Renal cortex interstitium (tissue), 15 donors: ENCODE measurements around the gene SMG5. TPM values are rescaled to one million over a fixed set of nuclear protein-coding genes. Genes with fewer than 3 reads are reported as not detected.
"Not testable (repeated sequence)": the region's sequence is repeated elsewhere in the genome, so short reads cannot be mapped to it uniquely, and the experiment has no call there.

Source experiments
- DNase-seq, 11 donors: peaks; one replicate each; pipeline ENCODE4 v3.0.0-alpha.2; 2013; ENCODE audit warnings: low read depth in 9 of 11, low spot score in 4 of 11; ENCODE audit errors: extremely low read depth in 1 of 11
- long read RNA-seq, 16 experiments: transcript quantifications; one replicate each; lab custom pipeline, GENCODE V29; 2026
- polyA plus RNA-seq, 3 donors: library from polyadenylated mRNA; unstranded; fragments of 120-200 nt; gene quantifications; one replicate each; pipeline ENCODE4 v1.2.1, GENCODE V29; 2013; ENCODE audit not compliant: insufficient read length in 3 of 3

Gene SMG5
- polyA plus RNA-seq, result 10 to 100 TPM; 53.7 to 67.6 (median 66.5) TPM
- long read RNA-seq, donor 1, partial matches to known transcripts, result 0 of 1 reads
- long read RNA-seq, donor 1, other reads (novel, unspliced or antisense), result 0 of 1 reads
- long read RNA-seq, donor 2, full-length matches to known transcripts, result 4 of 4 reads
- long read RNA-seq, donor 2, partial matches to known transcripts, result 0 of 4 reads
- long read RNA-seq, donor 2, other reads (novel, unspliced or antisense), result 0 of 4 reads
- long read RNA-seq, donor 3, full-length matches to known transcripts, result 5 of 10 reads
- long read RNA-seq, donor 3, partial matches to known transcripts, result 5 of 10 reads
- long read RNA-seq, donor 3, other reads (novel, unspliced or antisense), result 0 of 10 reads
- long read RNA-seq, donor 4, partial matches to known transcripts, result 0 of 2 reads
- long read RNA-seq, donor 4, other reads (novel, unspliced or antisense), result 0 of 2 reads
- long read RNA-seq, donor 5, result 0 reads
- long read RNA-seq, donor 6, full-length matches to known transcripts, result 3 of 3 reads
- long read RNA-seq, donor 6, partial matches to known transcripts, result 0 of 3 reads
- long read RNA-seq, donor 6, other reads (novel, unspliced or antisense), result 0 of 3 reads
- long read RNA-seq, donor 7, full-length matches to known transcripts, result 3 of 3 reads
- long read RNA-seq, donor 7, partial matches to known transcripts, result 0 of 3 reads
- long read RNA-seq, donor 7, other reads (novel, unspliced or antisense), result 0 of 3 reads
- long read RNA-seq, donor 8, full-length matches to known transcripts, result 5 of 10 reads
- long read RNA-seq, donor 8, partial matches to known transcripts, result 5 of 10 reads
- long read RNA-seq, donor 8, other reads (novel, unspliced or antisense), result 0 of 10 reads
- long read RNA-seq, donor 9, full-length matches to known transcripts, result 4 of 4 reads
- long read RNA-seq, donor 9, partial matches to known transcripts, result 0 of 4 reads
- long read RNA-seq, donor 9, other reads (novel, unspliced or antisense), result 0 of 4 reads
- long read RNA-seq, donor 10, full-length matches to known transcripts, result 4 of 4 reads
- long read RNA-seq, donor 10, partial matches to known transcripts, result 0 of 4 reads
- long read RNA-seq, donor 10, other reads (novel, unspliced or antisense), result 0 of 4 reads
- long read RNA-seq, donor 11, full-length matches to known transcripts, result 5 of 5 reads
- long read RNA-seq, donor 11, partial matches to known transcripts, result 0 of 5 reads
- long read RNA-seq, donor 11, other reads (novel, unspliced or antisense), result 0 of 5 reads
- long read RNA-seq, donor 12, full-length matches to known transcripts, result 4 of 4 reads
- long read RNA-seq, donor 12, partial matches to known transcripts, result 0 of 4 reads
- long read RNA-seq, donor 12, other reads (novel, unspliced or antisense), result 0 of 4 reads
- long read RNA-seq, donor 13, full-length matches to known transcripts, result 5 of 11 reads
- long read RNA-seq, donor 13, partial matches to known transcripts, result 6 of 11 reads
- long read RNA-seq, donor 13, other reads (novel, unspliced or antisense), result 0 of 11 reads
- long read RNA-seq, donor 14, full-length matches to known transcripts, result 3 of 3 reads
- long read RNA-seq, donor 14, partial matches to known transcripts, result 0 of 3 reads
- long read RNA-seq, donor 14, other reads (novel, unspliced or antisense), result 0 of 3 reads
- long read RNA-seq, donor 15, full-length matches to known transcripts, result 2 of 2 reads
- long read RNA-seq, donor 15, partial matches to known transcripts, result 0 of 2 reads
- long read RNA-seq, donor 15, other reads (novel, unspliced or antisense), result 0 of 2 reads
- long read RNA-seq, donor 16, full-length matches to known transcripts, result 14 of 14 reads
- long read RNA-seq, donor 16, partial matches to known transcripts, result 0 of 14 reads
- long read RNA-seq, donor 16, other reads (novel, unspliced or antisense), result 0 of 14 reads

- DNase-seq, result peak; percentile 91 to 99 (median 98)
These were observed at the start of gene SMG5 for GRCh38 chr1:156282479-156283222. Gene SMG5 (minus strand): TSS chr1:156282825. CDS start chr1:156282680, 145 bp downstream.

- DNase-seq, result not testable (repeated sequence)
These were observed 40.6 kb upstream of the SMG5 start for GRCh38 chr1:156323179-156323578.

- no peak for DNase-seq
These were observed 37.9 kb upstream of the SMG5 start for GRCh38 chr1:156320560-156320959.

- peak in 3 of 11 donors; percentile 15 to 25 (median 19) for DNase-seq
These were observed 37.0 kb upstream of the SMG5 start for GRCh38 chr1:156319664-156320063.

GRCh38 chr1:156316909-156317308 is 34.3 kb upstream of the SMG5 start:
- no peak for DNase-seq

DNA sequence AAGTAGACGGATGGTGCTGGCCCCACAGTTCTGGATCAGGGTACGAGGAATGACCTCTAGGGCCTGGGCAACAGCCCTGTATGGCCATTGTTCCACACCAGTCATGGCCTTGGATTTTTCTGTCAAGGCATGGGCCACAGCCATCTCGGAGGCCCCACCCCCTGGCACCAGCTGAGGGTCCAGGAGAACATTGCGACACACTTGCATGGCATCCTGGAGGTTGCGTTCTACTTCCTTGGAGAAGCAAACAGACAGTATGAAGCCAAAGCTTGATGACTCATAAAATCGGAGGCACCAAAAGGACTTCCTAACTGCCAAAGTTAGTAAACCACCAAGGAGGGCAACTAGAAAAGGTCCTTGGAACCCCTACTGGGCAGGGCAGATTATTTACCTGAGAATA is 28.3 kb upstream of the SMG5 start:
- no peak for DNase-seq

DNA sequence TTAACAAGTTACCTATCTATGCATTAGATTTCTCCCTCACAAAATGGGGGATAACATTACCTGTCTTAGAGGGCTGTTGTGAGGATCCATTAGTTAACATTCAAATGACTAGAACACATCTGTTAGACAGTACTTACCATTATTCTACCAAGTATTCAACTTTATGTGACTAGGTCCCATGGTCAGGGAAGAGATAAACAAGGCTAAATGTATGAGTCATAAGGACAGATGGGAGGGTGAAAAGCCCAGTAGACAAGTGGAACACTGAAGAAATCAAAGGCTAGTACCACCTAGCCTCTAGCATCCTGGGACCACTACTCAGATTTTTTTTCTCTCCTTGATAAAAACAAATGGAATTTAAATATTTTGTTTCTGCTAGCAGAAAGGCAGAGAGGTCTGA is 25.5 kb upstream of the SMG5 start:
- DNase-seq, result no peak

GRCh38 chr1:156305215-156305614 is 22.6 kb upstream of the SMG5 start:
- no peak for DNase-seq

GRCh38 chr1:156303241-156303640 is 20.6 kb upstream of the SMG5 start:
- no peak for DNase-seq

GRCh38 chr1:156298852-156299357 is 16.3 kb upstream of the SMG5 start, which contains the start of gene VHLL:
Gene VHLL (minus strand): TSS chr1:156299307. CDS start chr1:156299189, 118 bp downstream.
- no peak for DNase-seq

DNA sequence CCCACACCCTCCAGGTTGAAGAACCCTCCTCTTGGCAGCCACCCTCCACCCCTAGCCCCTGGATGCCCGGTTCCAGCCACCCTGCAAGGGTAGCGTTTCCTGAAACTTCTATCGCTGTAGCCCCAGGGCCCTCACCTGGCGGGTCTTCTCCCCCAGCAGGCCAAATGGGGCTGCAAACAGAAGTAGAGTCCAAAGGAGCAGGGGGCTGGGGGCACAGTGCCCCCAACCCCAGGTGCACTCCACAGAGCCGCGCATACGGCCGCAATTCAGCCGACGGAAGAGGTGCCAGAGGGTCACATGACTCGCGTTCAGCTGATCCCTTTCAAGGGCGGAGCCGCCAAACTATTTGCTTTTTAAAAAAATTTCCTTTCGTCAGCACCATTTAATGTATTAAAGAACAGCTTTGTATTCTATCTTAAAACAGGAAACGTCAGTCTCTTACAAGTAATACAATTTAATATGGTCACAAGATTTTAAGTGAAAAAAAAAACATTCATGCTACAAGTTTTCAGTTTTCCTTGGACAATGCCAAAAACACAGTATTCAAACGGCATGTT is 12.8 kb upstream of the SMG5 start, which contains the start of gene GLMP:
Gene GLMP (minus strand): TSS at position 289 of the 557 bp plus-strand sequence. CDS start 34 bp downstream, at position 255.
- DNase-seq, result peak in 7 of 11 donors; percentile 44 to 67 (median 56)

DNA sequence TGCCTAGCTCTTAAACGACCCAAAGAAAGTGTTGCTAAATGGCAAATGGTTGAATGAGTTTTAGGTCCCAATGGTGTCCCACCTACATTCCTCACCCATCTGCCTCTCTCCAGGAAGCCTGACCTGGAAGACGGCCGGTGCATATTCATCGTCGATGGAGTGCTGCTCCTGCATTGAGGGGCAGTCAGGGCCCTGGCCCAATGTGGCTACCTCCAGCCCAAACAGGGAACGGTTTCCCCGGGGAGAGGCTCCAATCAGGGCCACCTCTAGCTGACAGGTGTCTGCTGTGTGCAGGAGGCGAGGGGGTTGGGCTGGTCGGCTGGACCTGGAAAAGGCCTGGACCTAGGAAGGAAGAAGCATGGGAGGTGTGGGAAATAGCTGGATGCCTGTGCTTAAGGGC is 11.3 kb upstream of the SMG5 start:
- DNase-seq, result no peak

DNA sequence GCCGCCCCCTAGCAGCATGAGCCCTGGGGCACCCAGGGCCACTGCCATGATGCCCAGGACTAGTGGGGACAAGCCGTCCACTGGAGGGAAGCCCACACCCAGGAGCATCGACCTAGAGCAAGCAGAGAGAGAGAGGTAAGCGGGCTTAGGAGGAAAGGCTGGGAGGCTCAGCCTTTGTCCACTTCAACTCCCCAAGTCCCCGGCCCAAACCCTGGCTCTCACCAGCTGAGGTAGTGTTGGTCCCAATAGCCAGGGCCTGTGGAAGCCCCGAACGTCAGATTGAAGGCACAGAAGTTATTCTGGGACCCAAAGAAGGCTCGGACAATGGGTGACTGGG is 10.4 kb upstream of the SMG5 start:
- no peak for DNase-seq

DNA sequence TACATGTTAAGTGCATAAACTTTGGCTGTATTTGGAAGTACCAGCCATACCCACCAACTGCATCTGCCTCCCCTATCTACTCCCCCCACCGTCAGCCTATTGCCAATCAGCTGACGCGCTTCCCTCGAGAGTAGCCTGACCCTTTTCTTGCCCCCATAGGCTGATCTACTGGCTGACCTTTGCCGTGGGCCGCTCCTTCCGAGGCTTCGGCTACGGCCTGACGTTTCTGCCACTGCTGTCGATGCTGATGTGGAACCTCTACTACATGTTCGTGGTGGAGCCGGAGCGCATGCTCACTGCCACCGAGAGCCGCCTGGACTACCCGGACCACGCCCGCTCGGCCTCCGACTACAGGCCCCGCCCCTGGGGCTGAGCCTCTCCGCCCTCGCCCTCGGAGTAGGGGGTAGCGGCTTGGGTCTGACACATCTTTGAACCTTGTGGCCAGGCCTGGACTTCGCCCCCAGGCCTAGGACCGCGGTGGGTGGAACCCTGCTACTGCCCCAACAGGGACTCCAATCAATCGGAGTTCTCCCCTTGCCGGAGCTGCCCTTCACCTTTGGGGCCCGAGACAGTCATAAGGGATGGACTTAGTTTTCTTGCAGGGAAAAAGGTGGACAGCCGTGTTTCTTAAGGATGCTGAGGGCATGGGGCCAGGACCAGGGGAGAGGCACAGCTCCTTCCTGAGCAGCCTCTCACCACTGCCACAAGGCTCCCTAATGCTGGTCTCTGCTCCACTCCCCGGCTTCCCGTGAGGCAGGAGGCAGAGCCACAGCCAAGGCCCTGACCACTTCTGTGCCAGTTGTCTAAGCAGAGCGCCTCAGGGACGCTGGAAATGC is 8.8 kb upstream of the SMG5 start:
- peak in 10 of 11 donors; percentile 42 to 77 (median 63) for DNase-seq

- no peak for DNase-seq
These were observed 7.2 kb upstream of the SMG5 start for GRCh38 chr1:156289857-156290256.

DNA sequence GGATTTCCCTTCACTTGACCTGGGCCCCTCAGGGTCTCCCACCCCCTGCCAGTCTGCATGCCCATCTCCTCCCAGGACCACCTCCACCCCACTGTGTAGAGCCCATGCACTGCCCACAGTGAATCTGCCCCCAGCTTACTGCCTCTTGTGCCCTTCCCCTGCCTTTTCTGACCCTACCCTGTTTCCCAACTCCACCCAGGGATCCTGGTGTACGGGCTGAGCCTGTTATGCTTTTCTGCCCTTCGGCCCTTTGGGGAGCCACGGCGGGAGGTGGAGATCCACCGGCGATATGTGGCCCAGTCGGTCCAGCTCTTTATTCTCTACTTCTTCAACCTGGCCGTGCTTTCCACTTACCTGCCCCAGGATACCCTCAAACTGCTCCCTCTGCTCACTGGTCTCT is 3.4 kb upstream of the SMG5 start:
- DNase-seq, result no peak
